ENCODE results near the gene OSBPL7.

- TF ChIP-seq CTCF (IDR thresholded peaks at IDR 0.05; ENCODE audit: low read depth, low read length, poor library complexity, severe bottlenecking) (no peak), EZH2phosphoT487 (IDR thresholded peaks at IDR 0.05; ENCODE audit: borderline replicate concordance, low read length) (no peak)
Observed at GRCh38 chr17:47844227-47844626, 22.6 kb upstream of the OSBPL7 start.

Measured in DOHH2 (cell line).